GM19397 (cell line): Measurements from ENCODE around the gene EXD3.
"Not testable (repeated sequence)": the region's sequence is repeated elsewhere in the genome, so short reads cannot be mapped to it uniquely, and the experiment has no call there.

Source experiments
- ATAC-seq: cut with Tn5 transposase; IDR thresholded peaks from one replicate; pipeline ENCODE4 v1.9.1; 2021; ENCODE audit warnings: mild to moderate bottlenecking, moderate library complexity; ENCODE audit not compliant: unreplicated experiment

The EXD3 gene

DNA sequence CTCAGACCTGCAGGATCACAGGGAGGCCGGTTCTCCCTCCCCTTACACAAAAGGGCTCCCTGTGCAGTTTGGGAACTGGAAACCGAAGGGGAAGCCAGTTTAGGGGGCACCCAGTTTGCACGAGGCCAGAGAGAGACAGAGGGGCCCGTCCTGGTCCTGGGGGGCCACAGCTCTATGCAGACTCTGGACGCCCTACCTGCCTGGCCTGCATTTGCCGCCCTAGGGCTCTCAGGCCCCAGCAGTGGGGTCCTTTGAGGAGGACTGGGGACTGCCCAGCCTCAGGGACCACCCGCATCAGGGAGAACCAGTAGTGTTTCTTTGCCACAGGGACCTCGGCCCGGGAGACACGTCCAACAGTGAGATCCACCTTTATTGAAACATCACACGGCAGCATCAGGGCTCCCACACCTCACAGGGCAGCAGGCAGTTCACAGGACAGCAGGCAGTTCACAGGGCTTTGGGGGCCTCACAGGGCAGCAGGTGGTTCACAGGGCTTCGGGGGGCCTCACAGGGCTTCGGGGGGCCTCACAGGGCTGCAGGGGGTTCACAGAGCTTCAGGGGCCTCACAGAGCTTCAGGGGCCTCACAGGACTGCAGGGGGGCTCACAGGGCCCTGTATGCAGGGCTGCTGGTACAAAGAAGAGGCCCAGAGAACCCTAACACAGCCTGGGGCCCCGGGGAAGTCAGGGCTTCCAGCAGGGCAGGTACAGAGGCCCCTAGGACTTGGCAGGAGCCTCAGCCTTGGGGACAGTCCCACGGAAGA lies 36.8 kb upstream of the EXD3 start:
- ATAC-seq: no peak

DNA sequence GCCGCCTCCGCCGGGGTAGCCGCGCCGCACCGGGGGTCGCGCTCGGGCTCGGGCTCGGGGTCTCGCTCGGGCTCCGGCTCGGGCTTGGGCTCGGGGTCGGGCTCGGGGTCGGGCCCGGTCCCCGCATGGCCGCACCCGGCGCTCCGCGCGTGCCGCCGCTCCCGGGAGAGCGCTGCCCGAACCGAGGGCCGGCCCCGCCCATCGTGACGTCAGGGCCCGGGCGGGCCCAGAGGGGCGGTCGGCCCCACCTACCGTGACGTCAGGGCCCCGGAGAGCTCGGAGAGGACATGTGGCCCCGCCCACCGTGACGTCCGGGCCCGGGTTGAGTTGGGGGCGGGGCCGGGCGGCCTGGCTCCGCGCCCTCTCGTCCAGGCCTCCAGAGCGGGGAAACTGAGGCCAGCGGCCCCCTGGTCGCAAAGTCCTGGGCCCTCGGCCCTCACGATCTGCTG lies 36.2 kb upstream of the EXD3 start, which contains the start of gene NSMF:
TSS of gene NSMF (minus strand) at position 183 of the 449 bp plus-strand sequence. CDS start 232 bp downstream, outside the sequence.
- peak; percentile 68 for ATAC-seq

DNA sequence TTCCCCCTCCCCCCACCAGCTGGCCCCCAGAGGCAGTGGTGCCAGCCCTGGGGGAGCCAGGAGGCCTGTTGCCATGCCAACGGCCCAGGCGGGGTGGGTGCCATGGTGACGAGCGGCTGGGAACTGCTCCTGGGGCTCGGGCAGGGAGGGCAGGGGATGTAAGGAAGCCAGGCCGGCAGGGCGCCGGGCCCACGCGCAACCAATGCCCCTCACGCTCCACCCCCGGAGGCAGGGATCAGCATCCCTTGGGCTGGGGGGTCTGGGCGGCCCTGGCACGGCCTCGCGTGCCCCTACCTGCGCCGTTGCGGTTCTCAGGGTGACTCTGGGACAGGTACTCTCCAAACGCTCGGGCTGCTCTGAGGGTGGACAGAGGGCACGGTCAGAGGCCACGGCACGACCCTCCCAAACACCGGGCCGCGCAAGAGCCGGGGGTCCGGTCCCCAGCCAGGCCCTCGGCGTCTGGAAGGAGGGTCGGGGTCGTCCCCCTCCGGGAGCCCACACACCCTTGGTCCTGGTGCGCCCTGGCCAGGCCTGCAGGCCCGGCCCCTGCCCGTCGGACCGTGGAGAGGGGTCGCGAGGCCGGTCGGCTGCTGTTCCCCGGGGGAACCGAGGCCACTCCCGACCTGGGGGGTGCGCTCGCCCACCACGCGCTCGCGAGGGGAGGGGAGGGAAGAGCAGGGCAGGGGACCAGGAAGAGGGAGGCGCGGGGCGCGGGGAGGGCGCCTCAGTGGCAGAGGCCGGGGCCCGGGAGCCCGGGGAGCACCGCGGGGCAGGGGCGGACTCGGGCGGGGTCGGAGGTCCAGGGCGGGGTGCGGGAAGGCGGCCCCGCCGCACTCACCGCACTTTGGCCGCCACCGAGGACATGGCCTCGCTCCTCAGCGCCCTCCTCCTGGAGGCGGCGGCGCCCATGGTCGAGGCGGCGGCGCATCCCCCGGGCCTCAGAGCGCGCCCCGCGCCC lies 35.5 kb upstream of the EXD3 start:
- ATAC-seq: no peak

DNA sequence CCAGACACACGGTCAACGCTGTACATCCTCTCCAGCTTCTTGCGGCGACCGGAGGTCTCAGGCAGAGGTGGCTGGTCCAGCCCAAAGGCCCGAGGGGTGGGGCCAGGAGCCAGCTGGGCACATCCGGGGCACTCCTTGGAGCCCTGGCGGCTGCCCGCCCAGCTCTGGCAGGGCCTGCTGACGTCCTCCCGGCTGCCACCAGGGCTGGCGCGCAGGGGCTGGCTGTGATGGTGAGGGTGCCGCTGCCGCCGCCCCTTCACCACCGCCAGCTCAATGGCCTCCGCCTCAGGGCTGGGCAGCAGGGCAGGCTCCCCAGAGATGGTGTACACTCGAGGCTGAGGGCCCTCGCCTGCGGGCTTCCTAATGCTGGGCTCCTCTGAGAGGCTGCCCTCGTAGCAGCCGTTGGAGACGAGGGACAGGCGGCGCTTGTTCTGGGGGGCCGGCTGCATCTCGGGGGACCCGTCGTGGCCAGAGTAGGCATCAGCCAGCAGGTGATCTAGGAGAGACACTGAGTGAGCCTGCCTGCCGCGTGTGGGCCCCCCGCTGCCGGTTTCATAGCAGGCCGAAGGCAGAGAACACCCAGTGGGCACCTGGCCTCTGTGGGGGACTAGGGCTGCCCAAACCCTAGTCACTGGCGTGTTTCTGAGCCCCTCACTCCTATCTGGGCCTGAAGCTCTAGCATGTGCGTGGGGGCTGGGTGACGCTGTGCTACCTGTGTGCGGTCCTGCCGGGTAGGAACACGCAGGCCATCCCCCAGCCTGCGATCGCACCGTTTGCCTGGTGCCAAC lies 34.6 kb upstream of the EXD3 start:
- ATAC-seq: no peak

DNA sequence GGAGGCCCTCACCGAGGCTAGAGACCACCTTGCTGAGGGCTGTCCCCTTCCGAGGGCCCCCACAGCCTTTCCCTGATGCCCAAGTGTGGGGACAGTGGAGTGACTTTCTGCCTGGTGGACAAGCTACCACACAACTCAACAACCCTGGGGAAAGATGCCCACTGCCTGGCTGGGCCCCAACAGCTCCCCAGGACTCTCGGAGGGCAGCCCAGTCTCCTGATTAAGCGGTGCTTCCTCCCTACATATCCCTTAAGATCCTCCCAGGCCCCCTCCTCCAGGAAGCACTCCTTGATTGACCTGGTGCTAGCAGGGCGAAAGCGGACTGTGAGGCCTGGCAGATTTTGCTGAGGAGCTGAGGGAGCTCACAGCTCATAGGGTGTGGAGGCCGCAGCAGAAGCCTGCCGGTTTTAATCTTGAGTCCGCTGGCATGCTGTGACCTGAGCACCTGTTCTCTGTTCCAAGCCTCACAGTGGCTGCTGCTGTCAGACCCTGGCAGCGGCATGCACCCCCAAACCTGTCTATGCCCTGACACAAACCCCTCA lies 34.0 kb upstream of the EXD3 start:
- no peak for ATAC-seq

DNA sequence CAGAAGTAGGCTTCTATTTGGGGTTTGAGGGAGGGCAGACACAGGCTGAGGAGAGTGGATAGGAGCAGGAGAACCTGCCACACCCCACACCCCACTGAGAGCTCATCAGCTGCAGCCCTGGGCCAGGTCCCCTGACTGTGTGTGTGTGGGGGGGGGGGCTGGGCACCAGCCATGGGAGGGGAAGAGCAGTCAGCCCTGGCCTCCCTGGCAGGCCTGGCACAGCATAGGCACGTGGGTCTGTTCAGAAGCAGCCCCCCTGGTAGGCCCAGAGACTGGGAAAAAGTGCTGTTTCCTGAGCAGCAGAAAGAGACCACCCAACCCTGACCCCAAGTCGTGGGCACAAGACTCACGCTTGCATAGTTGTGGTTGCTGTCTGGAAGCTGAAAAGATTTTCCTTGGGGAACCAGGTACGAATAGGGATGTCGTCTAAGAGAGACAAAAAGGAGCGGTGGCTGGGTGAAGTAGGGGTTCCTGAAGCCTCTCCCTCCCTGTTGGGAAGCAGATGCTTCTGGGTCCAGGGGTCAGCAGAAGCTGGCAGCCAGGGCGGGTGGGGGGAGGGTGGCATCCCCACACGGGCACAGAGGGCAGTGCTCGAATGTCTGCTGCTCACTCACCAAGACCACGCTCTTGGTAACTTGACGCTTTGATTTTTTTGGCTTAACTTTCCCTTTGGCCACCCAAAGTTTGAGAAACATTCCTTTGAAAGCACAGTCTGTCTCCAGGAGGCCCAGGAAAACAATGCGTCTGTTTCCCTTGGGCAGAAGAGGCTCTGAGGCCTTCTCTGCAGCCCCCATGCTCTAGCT lies 33.3 kb upstream of the EXD3 start:
- ATAC-seq: no peak

DNA sequence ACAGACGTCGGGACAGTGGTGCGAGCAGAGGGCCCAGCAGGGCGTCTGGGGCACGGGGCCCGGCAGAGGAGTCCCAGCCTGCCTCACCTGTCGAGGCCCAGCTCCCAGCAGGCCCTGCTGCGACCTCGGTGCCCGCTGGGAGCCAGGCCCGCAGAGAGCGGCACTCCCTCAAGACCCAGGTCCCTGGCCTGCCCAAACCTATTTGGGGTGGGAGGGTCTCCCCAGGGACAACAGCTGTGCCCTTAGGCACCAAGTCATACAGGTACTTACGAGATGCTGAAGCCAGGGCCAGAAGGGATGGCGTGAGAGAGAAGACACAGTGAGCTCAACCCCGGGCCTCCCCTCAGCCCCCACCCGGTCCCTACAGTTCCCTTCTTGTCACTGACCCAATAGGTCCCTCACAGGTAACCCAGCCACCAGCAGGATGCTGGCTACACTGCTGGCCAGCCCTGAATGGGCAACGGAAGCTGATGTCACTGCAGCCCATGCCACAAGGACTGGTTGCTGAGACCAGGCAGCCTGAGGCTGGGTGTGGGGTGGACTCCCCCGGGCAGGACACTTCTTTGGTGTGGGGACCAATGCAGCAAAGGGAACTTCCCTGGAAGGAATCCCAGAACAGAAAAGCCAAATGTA lies 32.5 kb upstream of the EXD3 start:
- ATAC-seq: no peak

DNA sequence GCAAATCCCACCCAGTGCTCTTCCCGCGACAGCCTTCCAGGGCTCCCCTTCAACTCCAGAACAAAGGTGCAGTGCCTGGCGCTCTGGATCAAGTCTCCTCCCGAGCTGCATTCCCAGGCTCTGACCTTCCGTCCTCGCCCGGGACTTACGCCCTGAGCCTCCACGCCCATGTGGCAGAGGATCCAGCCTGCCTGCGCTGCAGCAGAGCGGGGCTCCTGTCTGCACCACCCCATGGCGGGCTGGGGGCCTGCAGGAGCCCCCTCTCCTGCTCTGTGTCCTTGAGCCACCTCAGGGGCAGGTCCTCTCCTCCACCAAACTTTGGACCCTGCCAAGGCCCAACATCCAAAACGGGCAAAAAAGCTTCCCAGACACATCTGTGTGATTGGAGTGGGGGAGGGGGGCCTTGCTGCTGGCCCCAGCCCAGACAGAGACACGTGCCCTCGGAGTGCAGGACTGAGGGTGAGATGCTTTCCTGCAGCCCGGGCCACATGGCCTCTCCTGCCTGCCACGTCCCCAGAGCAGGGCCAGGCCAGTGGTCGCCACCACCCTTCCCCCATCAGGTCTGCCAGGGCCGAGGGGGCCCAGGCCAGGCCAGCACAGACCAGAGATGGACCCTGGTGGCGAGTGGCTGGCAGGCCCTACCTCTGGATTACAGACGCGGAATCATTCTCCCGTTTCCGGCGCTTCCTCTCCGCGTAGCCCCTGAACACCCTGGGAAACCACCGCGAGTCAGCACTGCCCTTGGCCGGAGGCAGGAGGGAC lies 31.8 kb upstream of the EXD3 start:
- no peak for ATAC-seq

DNA sequence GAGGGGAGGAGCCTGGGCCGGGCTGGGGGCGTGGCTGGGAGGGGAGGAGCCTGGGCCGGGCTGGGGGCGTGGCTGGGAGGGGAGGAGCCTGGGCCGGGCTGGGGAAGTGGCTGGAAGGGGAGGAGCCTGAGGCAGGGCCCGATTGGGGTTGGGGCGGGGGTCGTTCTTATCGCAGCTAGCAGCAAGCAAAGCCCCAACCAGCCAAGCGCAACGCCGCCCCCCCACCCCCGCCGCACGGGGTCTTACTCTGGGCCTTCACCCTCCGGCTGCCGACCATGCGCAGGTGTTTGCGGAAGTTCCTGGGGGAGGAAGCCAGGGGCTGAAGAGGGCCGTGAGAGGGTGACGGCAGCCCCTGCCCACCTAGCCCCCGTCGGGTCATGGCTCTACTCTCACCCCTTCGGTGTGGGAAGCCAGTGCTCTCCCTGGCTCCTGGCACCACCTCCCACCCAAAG lies 31.2 kb upstream of the EXD3 start:
- no peak for ATAC-seq

DNA sequence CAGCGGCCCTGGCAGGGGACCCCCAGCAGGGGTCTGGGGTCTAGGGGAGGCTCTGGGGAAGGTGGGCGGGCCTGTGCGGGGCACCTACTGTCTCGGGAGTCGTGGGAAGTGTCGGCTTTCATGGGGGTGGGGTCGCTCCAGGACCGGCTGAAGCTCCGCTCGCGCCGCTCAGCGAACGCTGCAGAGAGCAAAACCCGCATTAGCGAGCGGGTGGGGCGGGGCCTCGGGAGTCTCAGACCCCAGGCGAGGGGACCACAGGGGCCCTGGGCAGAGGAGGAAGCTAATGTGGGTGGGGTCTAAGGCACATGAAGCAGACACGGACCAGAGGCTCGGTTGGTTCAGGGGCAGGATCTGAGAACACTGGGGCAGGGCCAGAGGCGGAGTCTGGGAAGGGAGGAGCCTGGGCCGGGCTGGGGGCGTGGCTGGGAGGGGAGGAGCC lies 30.7 kb upstream of the EXD3 start:
- ATAC-seq: peak; percentile 48

DNA sequence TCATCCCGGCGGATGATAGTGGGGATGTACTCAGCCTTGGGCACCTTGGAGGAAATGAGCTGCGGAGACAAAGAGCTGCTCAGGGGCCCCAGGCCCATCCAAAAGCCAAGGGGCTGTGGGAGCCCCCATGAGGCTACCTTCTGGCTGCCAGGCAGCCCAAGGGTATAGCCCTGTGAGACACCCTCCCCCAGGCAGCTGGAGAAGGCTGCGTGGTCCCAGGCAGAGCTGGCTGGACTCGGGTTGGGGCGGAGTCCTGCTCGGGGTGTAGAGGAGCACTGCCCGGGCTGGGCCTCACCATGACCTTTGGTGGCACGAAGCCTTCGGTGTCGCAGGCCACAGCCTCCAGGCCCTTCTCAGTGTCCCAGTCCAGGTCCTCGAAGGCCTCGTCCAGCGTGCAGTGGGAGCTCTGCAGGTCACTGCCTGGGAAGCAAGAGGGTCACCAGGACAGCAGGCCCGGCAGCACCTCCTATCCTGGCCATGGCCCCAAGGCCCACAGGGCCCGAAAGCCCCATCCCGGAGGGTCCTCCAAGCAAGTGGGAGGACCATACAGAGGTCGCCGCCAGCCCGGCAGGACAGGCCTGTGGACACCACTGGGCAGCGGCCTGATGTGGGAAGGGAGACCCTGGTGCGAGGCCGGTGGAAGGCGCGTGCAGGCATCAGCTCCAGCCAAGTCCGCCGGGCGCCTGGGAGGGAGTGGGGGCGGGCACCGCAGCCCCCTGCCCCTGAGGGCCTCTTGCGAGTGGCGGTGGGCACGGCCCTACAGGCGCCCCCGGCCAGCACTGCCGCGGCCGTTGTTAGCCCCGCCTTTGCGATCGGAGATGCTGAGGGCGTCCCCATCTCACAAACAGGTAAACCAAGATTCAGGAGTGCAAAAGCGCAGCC lies 30.0 kb upstream of the EXD3 start:
- no peak for ATAC-seq

DNA sequence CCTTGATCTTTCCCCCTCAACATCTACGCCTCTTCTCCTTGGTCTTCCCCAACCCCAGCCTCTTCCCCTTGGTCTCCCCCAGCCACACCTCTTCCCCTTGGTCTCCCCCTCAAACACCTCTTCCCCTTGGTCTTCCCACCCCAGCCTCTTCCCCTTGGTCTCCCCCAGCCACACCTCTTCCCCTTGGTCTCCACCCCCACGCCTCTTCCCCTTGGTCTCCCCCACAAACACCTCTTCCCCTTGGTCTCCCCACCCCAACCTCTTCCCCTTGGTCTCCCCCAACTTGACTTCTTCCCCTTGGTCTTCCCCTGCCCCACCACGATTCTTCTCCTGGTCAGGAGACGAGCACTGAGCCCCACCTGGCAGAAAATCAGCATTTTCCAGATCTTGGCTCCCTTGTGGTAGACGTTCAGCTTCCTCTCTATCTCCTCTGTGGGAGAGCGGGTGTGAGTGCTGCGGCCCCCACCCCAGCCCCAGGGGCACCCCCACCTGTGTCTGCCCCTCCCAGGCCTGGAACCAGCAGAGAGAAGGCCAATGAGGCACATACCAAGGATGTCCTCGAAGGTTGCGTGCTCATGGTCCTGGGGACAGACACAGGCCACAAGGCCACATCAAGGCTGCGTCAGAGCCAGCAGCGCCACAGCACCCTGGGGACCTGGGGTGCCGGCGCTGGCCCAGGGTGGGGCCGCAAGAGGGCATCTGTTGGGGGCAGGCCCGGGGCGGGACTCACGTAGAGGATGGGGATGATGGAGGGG lies 29.2 kb upstream of the EXD3 start:
- no peak for ATAC-seq

DNA sequence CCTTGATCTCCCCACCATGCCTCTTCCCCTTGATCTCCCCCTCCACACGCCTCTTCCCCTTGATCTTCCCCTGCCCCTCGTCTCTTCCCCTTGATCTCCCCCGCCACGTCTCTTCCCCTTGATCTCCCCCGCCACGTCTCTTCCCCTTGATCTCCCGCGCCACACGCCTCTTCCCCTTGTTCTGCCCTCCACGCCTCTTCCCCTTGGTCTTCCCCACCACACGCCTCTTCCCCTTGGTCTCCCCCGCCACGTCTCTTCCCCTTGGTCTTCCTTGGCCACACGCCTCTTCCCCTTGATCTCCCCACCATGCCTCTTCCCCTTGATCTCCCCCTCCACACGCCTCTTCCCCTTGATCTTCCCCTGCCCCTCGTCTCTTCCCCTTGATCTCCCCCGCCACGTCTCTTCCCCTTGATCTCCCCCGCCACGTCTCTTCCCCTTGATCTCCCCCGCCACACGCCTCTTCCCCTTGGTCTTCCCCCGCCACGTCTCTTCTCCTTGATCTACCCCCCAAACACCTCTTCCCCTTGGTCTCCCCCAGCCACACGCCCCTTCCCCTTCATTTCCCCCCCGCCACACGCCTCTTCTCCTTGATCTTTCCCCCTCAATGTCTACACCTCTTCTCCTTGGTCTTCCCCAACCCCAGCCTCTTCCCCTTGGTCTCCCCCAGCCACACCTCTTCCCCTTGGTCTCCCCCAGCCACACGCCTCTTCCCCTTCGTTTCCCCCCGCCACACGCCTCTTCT lies 28.5 kb upstream of the EXD3 start:
- ATAC-seq: not testable (repeated sequence)

DNA sequence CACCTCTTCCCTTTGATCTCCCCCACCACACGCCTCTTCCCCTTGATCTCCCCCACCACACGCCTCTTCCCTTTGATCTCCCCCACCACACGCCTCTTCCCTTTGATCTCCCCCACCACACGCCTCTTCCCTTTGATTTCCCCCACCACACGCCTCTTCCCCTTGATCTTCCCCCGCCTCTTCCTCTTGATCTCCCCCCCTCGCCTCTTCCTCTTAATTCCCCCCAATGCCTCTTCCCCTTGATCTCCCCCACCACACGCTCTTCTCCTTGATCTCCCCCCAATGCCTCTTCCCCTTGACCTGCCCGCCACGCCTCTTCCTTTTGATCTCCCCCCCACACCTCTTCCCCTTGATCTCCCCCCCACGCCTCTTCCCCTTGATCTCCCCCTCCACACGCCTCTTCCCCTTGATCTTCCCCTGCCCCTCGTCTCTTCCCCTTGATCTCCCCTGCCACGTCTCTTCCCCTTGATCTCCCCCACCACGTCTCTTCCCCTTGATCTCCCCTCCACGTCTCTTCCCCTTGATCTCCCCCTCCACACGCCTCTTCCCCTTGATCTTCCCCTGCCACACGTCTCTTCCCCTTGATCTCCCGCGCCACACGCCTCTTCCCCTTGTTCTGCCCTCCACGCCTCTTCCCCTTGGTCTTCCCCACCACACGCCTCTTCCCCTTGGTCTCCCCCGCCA lies 27.7 kb upstream of the EXD3 start:
- ATAC-seq: not testable (repeated sequence)

DNA sequence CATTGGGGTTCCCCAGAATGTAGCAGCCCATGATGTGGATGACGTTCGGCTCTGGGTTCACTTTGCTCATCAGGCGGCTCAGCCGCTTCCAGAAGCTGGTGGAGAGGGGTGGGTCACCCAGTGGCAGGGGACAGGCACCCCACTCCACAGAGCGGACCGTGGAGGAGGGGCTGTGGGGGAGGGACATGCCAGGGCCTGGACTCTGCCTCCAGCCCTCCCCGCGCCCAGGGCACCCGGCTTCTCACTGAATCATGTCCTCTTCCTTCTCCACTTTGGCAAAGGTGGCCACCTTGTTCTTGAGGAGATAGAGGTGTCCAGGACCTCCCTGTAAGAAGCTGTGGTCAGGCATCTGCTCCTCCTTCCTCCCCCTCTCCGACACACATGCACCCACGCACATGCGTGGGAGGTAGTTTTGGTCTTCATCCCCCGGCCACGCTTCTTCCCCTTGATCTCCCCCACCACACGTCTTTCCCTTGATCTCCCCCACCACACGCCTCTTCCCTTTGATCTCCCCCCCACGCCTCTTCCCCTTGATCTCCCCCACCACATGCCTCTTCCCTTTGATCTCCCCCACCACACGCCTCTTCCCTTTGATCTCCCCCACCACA lies 27.1 kb upstream of the EXD3 start:
- ATAC-seq: no peak
